HG03045 (cell line): Measurements from ENCODE around the gene SLC39A1.

ENCODE experiments used
- ATAC-seq: cut with Tn5 transposase; IDR thresholded peaks from one replicate; pipeline ENCODE4 v1.9.1; 2021; ENCODE audit warnings: mild to moderate bottlenecking, moderate library complexity; ENCODE audit not compliant: unreplicated experiment

The SLC39A1 gene

GRCh38 chr1:153977250-153978240 is 14.2 kb upstream of the SLC39A1 start, which contains the start of gene JTB:
JTB (minus strand) TSS chr1:153977674; CDS start chr1:153977252, 422 bp downstream.
- peak; percentile 71 for ATAC-seq

GRCh38 chr1:153976819-153977249 is 13.5 kb upstream of the SLC39A1 start:
- ATAC-seq, result no peak

GRCh38 chr1:153973525-153973924 is 10.2 kb upstream of the SLC39A1 start:
- ATAC-seq, result no peak

GRCh38 chr1:153973071-153973470 is 9.7 kb upstream of the SLC39A1 start:
- no peak for ATAC-seq

- ATAC-seq, result no peak
Measured at GRCh38 chr1:153970346-153970745, 7.0 kb upstream of the SLC39A1 start.

GRCh38 chr1:153968972-153969371 is 5.6 kb upstream of the SLC39A1 start:
- ATAC-seq, result no peak

GRCh38 chr1:153968408-153968807 is 5.1 kb upstream of the SLC39A1 start:
- ATAC-seq, result no peak

GRCh38 chr1:153968000-153968363 is 4.6 kb upstream of the SLC39A1 start:
- no peak for ATAC-seq

- ATAC-seq, result peak; percentile 70
Measured at GRCh38 chr1:153967107-153967999, 4.0 kb upstream of the SLC39A1 start, which contains the start of gene CREB3L4. CREB3L4 (plus strand) TSS chr1:153967902; CDS start chr1:153968526, 624 bp downstream.

GRCh38 chr1:153963850-153964331 is 554 bp upstream of the SLC39A1 start:
- ATAC-seq, result peak; percentile 2

- ATAC-seq, result no peak
Measured at GRCh38 chr1:153962088-153963029, 978 bp downstream of the SLC39A1 start.

GRCh38 chr1:153961421-153961820 is 1.9 kb downstream of the SLC39A1 start:
- ATAC-seq, result no peak

GRCh38 chr1:153960206-153960605 is 3.1 kb downstream of the SLC39A1 start:
- ATAC-seq, result no peak

GRCh38 chr1:153959454-153959853 is 3.9 kb downstream of the SLC39A1 start:
- no peak for ATAC-seq

- no peak for ATAC-seq
Measured at GRCh38 chr1:153958961-153959260, 4.4 kb downstream of the SLC39A1 start.

GRCh38 chr1:153958111-153958960 is 5.0 kb downstream of the SLC39A1 start, which contains the start of gene CRTC2:
CRTC2 (minus strand) TSS chr1:153958612; CDS start chr1:153958497, 115 bp downstream.
- peak; percentile 74 for ATAC-seq

- ATAC-seq, result peak; percentile 4
Measured at GRCh38 chr1:153957744-153958110, 5.6 kb downstream of the SLC39A1 start.

GRCh38 chr1:153956997-153957715 is 6.2 kb downstream of the SLC39A1 start:
- ATAC-seq, result no peak

- ATAC-seq, result no peak
Measured at GRCh38 chr1:153954826-153955225, 8.5 kb downstream of the SLC39A1 start.
